Loucy (cell line): ENCODE data around the gene SELENOH.
A peak's percentile ranks its signal among the peaks of the same experiment; 100 is the strongest.

Experiments
- CTCF ChIP-seq: fragments of 200-600 bp; sonication (generic); conservative IDR thresholded peaks from 2 replicates; pipeline ENCODE4 v1.5.1; 2014; ENCODE audit warnings: mild to moderate bottlenecking, antibody characterized with exemption, low read length
- EZH2phosphoT487 ChIP-seq: fragments of 200-600 bp; IDR thresholded peaks from 2 replicates; pipeline ENCODE4 v1.6.1; 2018; ENCODE audit warnings: antibody characterized with exemption, mild to moderate bottlenecking, moderate library complexity, borderline replicate concordance

GRCh38 chr11:57751676-57752253 is 10.5 kb downstream of the SELENOH start, which contains the start of gene BTBD18:
- TF ChIP-seq EZH2phosphoT487, result no peak
- peak; percentile 70 for TF ChIP-seq CTCF
